Thyroid gland (tissue), 4 donors: ENCODE data around the gene CPVL. TPM values are rescaled to one million over a fixed set of nuclear protein-coding genes. Genes with fewer than 3 reads are reported as not detected.

Experiments
- DNase-seq, 2 donors: peaks; one replicate each; pipeline ENCODE4 v3.0.0-alpha.2; 2019
- H3K27ac ChIP-seq, 3 donors: fragments of 200-600 bp; sonication (generic); 1 replicate in 2 of 3; 2 replicates in 1 of 3; pipeline ENCODE4 v1.5.1; 2016 to 2019; ENCODE audit warnings: mild to moderate bottlenecking in 1 of 3, moderate library complexity in 1 of 3
- H3K27me3 ChIP-seq: fragments of 200-600 bp; sonication (generic); one replicate; pipeline ENCODE4 v1.5.1; 2019
- H3K36me3 ChIP-seq, 2 donors: fragments of 200-600 bp; sonication (generic); one replicate each; pipeline ENCODE4 v1.5.1; 2016 to 2019
- H3K4me1 ChIP-seq, 2 donors: fragments of 200-600 bp; sonication (generic); one replicate each; pipeline ENCODE4 v1.5.1; 2017 to 2019
- H3K4me3 ChIP-seq, 3 donors: fragments of 200-600 bp; sonication (generic); replicated peaks in 1 of 3; 1 replicate in 2 of 3; 2 replicates in 1 of 3; pipeline ENCODE4 v1.5.1; 2016; ENCODE audit warnings: mild to moderate bottlenecking in 1 of 3
- H3K9me3 ChIP-seq: fragments of 200-600 bp; sonication (generic); one replicate; pipeline ENCODE4 v1.5.1; 2017
- CTCF ChIP-seq, 6 experiments: fragments of 200-600 bp in 3 of 6; fragments of 450-650 bp in 3 of 6; sonication (generic) in 3 of 6; IDR thresholded peaks; one replicate each; pipeline ENCODE4 v1.5.1; 2016 to 2019; ENCODE audit warnings: antibody characterized with exemption in 6 of 6, mild to moderate bottlenecking in 2 of 6, inconsistent platforms in 1 of 6, moderate library complexity in 1 of 6
- POLR2A ChIP-seq, 2 donors: fragments of 450-650 bp; IDR thresholded peaks; one replicate each; pipeline ENCODE4 v1.6.1; 2017; ENCODE audit warnings: antibody characterized with exemption in 2 of 2, mild to moderate bottlenecking in 2 of 2, moderate library complexity in 1 of 2
- WGBS, 2 donors: methylation state at CpG; one replicate each; pipeline ENCODE4 v1.1.5; 2017; 5-methylcytosine and 5-hydroxymethylcytosine counted together
- intact Hi-C: fragments of 100-400 bp; cut with DNase I; formaldehyde crosslinking; loops from one replicate; pipeline ENCODE4 v1.15.1; 2023
- total RNA-seq, 4 donors: library from RNA; depleted of rRNA; stranded (reverse); fragments of >200 nt; gene quantifications; one replicate each; pipeline ENCODE4 v1.2.3, GENCODE V29; 2016

Gene CPVL
- total RNA-seq, 4 donors from 2014 or later: 79.8 to 182 (median 111) TPM

GRCh38 chr7:28973591-28973990, 172.7 kb downstream of the CPVL start:
- Histone ChIP-seq H3K36me3 (no peaks in the 10 kb centered on the region), H3K4me1 (no peaks in the 10 kb centered on the region), H3K4me3 (no peak overlapping the region), H3K27ac (no peak overlapping the region), H3K27me3 (no peaks in the 10 kb centered on the region), H3K9me3 (no peaks in the 10 kb centered on the region)
- no peak for DNase-seq
- TF ChIP-seq CTCF (IDR thresholded peaks at IDR 0.05) (no peak), POLR2A (IDR thresholded peaks at IDR 0.05) (no peak)
- 95% methylated on average over 3 of the region's 3 CpGs for WGBS, 2 donors
- intact Hi-C loops: no loop called here

GRCh38 chr7:28964056-28964455, 182.3 kb downstream of the CPVL start:
- TF ChIP-seq CTCF (IDR thresholded peaks at IDR 0.05): no peak
- no peak for TF ChIP-seq POLR2A (IDR thresholded peaks at IDR 0.05)
- no peaks in the 10 kb centered on the region for H3K36me3 ChIP-seq
- H3K27ac ChIP-seq: no peak overlapping the region
- DNase-seq: no peak
- H3K4me1 ChIP-seq: peaks cover 0 to 6% of the 10 kb centered on the region in 2 donors
- H3K4me3 ChIP-seq: no peak overlapping the region
- WGBS, 2 donors: 82 to 86% methylated on average over 2 of the region's 2 CpGs
- intact Hi-C loops: loop anchor here (5.0 kb wide), 1 partner anchor 37 kb away; no protein-coding TSS in a partner anchor
- H3K27me3 ChIP-seq: no peaks in the 10 kb centered on the region
- H3K9me3 ChIP-seq: no peaks in the 10 kb centered on the region

- WGBS, 2 donors: 59% methylated on average over 2 to 5 of the region's 5 CpGs
- Histone ChIP-seq H3K27ac (no peak overlapping the region), H3K4me3 (no peak overlapping the region), H3K4me1 (peaks cover 9 to 18% of the 10 kb centered on the region in 2 donors), H3K36me3 (no peaks in the 10 kb centered on the region), H3K9me3 (no peaks in the 10 kb centered on the region), H3K27me3 (no peaks in the 10 kb centered on the region)
- intact Hi-C loops: loop anchor here (5.0 kb wide), 1 partner anchor 35 kb away; no protein-coding TSS in a partner anchor
- peak; percentile 59 to 68 for DNase-seq
- TF ChIP-seq CTCF (IDR thresholded peaks at IDR 0.05): no peak
- no peak for TF ChIP-seq POLR2A (IDR thresholded peaks at IDR 0.05)
Measured at GRCh38 chr7:28961972-28962371, 184.4 kb downstream of the CPVL start.

- TF ChIP-seq POLR2A (IDR thresholded peaks at IDR 0.05): no peak
- TF ChIP-seq CTCF (IDR thresholded peaks at IDR 0.05): no peak
- WGBS, 2 donors: 88 to 95% methylated on average over 7 of the region's 7 CpGs
- H3K27ac ChIP-seq: no peak overlapping the region
Measured at GRCh38 chr7:28960071-28960840, 186.1 kb downstream of the CPVL start.

GRCh38 chr7:28958980-28959347, 187.4 kb downstream of the CPVL start:
- Histone ChIP-seq H3K4me3 (no peak overlapping the region), H3K36me3 (no peaks in the 10 kb centered on the region), H3K27me3 (no peaks in the 10 kb centered on the region), H3K4me1 (peaks cover 14 to 40% of the 10 kb centered on the region in 2 donors), H3K27ac (peak overlapping the region; percentile 11 to 81 (median 73)), H3K9me3 (no peaks in the 10 kb centered on the region)
- DNase-seq: no peak
- 89 to 91% methylated on average over 6 of the region's 6 CpGs for WGBS, 2 donors
- intact Hi-C loops: loop anchor here (5.0 kb wide), 1 partner anchor 148 kb away; no protein-coding TSS in a partner anchor
- no peak for TF ChIP-seq CTCF (IDR thresholded peaks at IDR 0.05)
- TF ChIP-seq POLR2A (IDR thresholded peaks at IDR 0.05): no peak

More at GRCh38 chr7:28960071-28960840, 186.1 kb downstream of the CPVL start:
- Histone ChIP-seq H3K36me3 (no peaks in the 10 kb centered on the region), H3K4me3 (no peak overlapping the region), H3K4me1 (peaks cover 11 to 29% of the 10 kb centered on the region in 2 donors), H3K27me3 (no peaks in the 10 kb centered on the region), H3K9me3 (no peaks in the 10 kb centered on the region)
- intact Hi-C loops: loop anchor here (5.0 kb wide), 1 partner anchor 33 kb away; no protein-coding TSS in a partner anchor
- DNase-seq: no peak
